ENCODE measurements around the gene IL3RA.

DNA sequence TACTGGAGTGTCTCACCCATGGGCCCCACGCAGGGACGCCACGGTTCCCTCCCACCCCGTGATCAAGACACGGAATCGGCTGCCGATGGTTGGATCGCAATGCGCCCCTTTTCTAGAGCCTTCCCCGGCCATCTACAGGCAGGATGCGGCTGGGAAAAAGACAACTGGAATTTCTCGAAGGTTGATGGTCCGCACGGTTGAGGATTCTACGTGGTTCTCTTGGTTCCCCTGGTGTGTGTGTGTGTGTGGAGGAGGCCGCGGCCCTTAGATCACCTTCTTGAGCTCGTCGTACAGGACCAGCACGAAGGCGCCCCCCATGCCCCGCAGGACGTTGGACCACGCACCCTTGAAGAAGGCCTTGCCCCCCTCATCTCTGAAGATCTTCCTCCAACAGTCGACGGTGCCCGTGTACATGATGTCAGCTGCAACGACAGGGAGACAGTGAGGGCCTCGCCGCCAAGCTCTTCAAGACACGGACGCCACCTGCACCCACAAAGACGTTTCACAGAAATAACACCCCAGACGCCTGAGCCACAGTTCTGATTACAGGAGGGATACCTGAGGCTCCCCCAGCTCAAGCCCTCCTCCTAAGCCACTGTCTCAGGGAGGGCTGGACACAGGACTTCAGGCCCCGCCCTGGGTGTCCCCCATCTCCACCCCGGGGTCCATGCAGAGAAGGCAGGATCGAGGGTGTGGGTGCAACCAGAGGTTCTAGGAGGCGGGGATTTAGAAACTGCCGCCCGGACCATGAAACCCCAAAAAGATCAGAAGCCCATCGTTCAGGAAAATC is 49.9 kb downstream of the IL3RA start:
- TF ChIP-seq, protein P1, sequence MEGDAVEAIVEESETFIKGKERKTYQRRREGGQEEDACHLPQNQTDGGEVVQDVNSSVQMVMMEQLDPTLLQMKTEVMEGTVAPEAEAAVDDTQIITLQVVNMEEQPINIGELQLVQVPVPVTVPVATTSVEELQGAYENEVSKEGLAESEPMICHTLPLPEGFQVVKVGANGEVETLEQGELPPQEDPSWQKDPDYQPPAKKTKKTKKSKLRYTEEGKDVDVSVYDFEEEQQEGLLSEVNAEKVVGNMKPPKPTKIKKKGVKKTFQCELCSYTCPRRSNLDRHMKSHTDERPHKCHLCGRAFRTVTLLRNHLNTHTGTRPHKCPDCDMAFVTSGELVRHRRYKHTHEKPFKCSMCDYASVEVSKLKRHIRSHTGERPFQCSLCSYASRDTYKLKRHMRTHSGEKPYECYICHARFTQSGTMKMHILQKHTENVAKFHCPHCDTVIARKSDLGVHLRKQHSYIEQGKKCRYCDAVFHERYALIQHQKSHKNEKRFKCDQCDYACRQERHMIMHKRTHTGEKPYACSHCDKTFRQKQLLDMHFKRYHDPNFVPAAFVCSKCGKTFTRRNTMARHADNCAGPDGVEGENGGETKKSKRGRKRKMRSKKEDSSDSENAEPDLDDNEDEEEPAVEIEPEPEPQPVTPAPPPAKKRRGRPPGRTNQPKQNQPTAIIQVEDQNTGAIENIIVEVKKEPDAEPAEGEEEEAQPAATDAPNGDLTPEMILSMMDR (IDR thresholded peaks at IDR 0.05), result no peak
- no peak for TF ChIP-seq POLR2A (IDR thresholded peaks at IDR 0.05)
